ENCODE results near the gene FEZF1. TPM values are rescaled to one million over a fixed set of nuclear protein-coding genes. Genes with fewer than 3 reads are reported as not detected.

Gene FEZF1
- total and polyA plus RNA-seq, 10 of the 15 experiments (the other 5 are each of a cell fraction or from before 2014, with no cell fraction given) = not detected

DNA sequence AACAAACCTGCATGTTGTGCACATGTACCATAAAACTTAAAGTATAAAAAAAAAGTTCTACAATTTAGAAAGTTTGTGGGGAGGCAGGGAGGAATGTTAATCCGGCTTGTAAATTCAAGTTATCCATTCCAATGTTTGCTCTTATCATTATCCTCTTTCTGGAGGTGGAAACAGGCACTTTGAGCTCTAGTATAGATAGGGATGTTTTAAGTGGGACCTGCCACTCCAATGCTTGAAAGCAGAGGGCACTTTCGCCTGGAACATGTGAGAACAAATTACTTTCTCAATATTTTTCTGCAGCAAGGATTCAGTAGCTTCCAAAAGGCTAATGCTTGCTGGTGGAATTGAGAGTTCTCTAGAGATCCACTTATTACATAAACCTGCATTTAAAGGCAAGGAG is 45.6 kb downstream of the FEZF1 start:
- no peak overlapping the region for H3K4me2 ChIP-seq (ENCODE audit: control insufficient read depth, insufficient read depth)
- H3K79me2 ChIP-seq (ENCODE audit: control insufficient read depth, insufficient read depth, low read length) = no peaks in the 10 kb centered on the region
- ChIA-PET RAD21 (ENCODE audit: unreplicated experiment) (no interaction called here), POLR2A (no interaction called here), CTCF (no interaction called here), SMC1A (ENCODE audit: uncharacterized antibody, unreplicated experiment) (interaction anchor here (1.0 kb wide), 1 partner anchor 270 kb away, joined by 3 read pairs; no protein-coding TSS in a partner anchor)
- H3K9me3 ChIP-seq (replicated peaks; ENCODE audit: control insufficient read depth, insufficient read depth, low read length) = no peaks in the 10 kb centered on the region
- no peaks in the 10 kb centered on the region for H3K4me1 ChIP-seq (ENCODE audit: control insufficient read depth, insufficient read depth, low read length)
- H3K9ac ChIP-seq (ENCODE audit: control insufficient read depth, insufficient read depth, low read length) = no peak overlapping the region
- no TSS peak for BruUV-seq (replicated peaks)
- no peaks in the 10 kb centered on the region for H3K27me3 ChIP-seq (replicated peaks in 1 of 2; ENCODE audit: control insufficient read depth in 2 of 2, insufficient read depth in 2 of 2, low read length in 1 of 2)
- ATAC-seq (no peak), FAIRE-seq (no peak), DNase-seq (ENCODE audit: low read depth, low spot score) (no peak)
- no peak overlapping the region for H3K4me3 ChIP-seq
- no peak overlapping the region for H2AFZ ChIP-seq (ENCODE audit: control insufficient read depth, low read depth, low read length)
- WGBS (ENCODE audit: insufficient coverage, insufficient replicate concordance, low lambda C conversion rate, missing lambda C conversion rate) = 0% methylated on average over 2 of the region's 2 CpGs
- in situ Hi-C loops (cut with MboI) (no loop called here), intact Hi-C loops (cut with micrococcal nuclease; ENCODE audit: unreplicated experiment) (no loop called here)
- H4K20me1 ChIP-seq (ENCODE audit: control insufficient read depth, insufficient read depth) = no peaks in the 10 kb centered on the region
- no peaks in the 10 kb centered on the region for H3K36me3 ChIP-seq (ENCODE audit: control insufficient read depth in 2 of 2, insufficient read depth in 2 of 2, low read length in 1 of 2)
- no peak overlapping the region for H3K27ac ChIP-seq (ENCODE audit: control insufficient read depth, insufficient read depth)
- TF ChIP-seq SREBF2 (IDR thresholded peaks at IDR 0.05; ENCODE audit: low read length) (no peak), CHD1 (IDR thresholded peaks at IDR 0.05; ENCODE audit: low read depth, low read length) (no peak), BRCA1 (IDR thresholded peaks at IDR 0.05; ENCODE audit: low read depth, low read length) (no peak), MYC (IDR thresholded peaks at IDR 0.05; ENCODE audit: insufficient read depth, insufficient read length, insufficient replicate concordance, low read length, severe bottlenecking) (no peak), MYB (IDR thresholded peaks at IDR 0.05; ENCODE audit: borderline replicate concordance, low read depth, low read length) (no peak), TARDBP (IDR thresholded peaks at IDR 0.05; ENCODE audit: borderline replicate concordance) (no peak), CUX1 (IDR thresholded peaks at IDR 0.05; ENCODE audit: insufficient replicate concordance, low read depth, low read length) (no peak), EP300 (IDR thresholded peaks at IDR 0.05; ENCODE audit: borderline replicate concordance in 1 of 2, control insufficient read depth in 1 of 2, low read depth in 2 of 2, low read length in 2 of 2) (no peak), DPF2 (IDR thresholded peaks at IDR 0.05) (no peak), KLF5 (IDR thresholded peaks at IDR 0.05; ENCODE audit: partially characterized antibody) (no peak), ZBTB4 (CRISPR knock-in tag; IDR thresholded peaks at IDR 0.05) (no peak)
- TF ChIP-seq, protein P1, sequence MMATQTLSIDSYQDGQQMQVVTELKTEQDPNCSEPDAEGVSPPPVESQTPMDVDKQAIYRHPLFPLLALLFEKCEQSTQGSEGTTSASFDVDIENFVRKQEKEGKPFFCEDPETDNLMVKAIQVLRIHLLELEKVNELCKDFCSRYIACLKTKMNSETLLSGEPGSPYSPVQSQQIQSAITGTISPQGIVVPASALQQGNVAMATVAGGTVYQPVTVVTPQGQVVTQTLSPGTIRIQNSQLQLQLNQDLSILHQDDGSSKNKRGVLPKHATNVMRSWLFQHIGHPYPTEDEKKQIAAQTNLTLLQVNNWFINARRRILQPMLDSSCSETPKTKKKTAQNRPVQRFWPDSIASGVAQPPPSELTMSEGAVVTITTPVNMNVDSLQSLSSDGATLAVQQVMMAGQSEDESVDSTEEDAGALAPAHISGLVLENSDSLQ (IDR thresholded peaks at IDR 0.05) = no peak

Measured in GM12878 (cell line).